C4-2B (cell line): Measurements from ENCODE around the gene FAM131A.

ENCODE experiments used
- H3K27ac ChIP-seq: fragments of 450-650 bp; 2 replicates; pipeline ENCODE4 v1.5.1; 2017
- ZFX ChIP-seq: fragments of 450-650 bp; IDR thresholded peaks from 2 replicates; pipeline ENCODE4 v1.6.1; 2017
- TF ChIP-seq, protein P1 (sequence below): fragments of 450-650 bp; conservative IDR thresholded peaks from 2 replicates; pipeline ENCODE4 v1.5.1; 2017; ENCODE audit warnings: mild to moderate bottlenecking

FAM131A gene, protein sequence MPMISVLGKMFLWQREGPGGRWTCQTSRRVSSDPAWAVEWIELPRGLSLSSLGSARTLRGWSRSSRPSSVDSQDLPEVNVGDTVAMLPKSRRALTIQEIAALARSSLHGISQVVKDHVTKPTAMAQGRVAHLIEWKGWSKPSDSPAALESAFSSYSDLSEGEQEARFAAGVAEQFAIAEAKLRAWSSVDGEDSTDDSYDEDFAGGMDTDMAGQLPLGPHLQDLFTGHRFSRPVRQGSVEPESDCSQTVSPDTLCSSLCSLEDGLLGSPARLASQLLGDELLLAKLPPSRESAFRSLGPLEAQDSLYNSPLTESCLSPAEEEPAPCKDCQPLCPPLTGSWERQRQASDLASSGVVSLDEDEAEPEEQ

DNA sequence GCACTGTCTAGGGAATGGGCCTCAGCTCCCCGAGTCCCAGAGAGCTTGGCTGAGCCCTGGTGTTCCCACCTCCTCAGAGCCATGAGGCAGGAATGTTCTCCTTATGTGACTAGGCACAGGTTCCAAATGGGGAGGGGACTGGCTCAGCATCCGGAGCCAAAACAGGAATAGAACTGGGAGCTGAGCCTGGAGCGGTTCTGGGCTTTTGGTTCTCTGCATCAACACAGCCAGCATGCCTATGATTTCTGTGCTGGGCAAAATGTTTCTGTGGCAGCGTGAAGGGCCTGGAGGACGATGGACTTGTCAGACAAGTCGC, at the start of gene FAM131A:
TSS of gene FAM131A (plus strand) at position 202 of the 316 bp plus-strand sequence. CDS start at position 233, 31 bp downstream.
- TF ChIP-seq, protein P1, sequence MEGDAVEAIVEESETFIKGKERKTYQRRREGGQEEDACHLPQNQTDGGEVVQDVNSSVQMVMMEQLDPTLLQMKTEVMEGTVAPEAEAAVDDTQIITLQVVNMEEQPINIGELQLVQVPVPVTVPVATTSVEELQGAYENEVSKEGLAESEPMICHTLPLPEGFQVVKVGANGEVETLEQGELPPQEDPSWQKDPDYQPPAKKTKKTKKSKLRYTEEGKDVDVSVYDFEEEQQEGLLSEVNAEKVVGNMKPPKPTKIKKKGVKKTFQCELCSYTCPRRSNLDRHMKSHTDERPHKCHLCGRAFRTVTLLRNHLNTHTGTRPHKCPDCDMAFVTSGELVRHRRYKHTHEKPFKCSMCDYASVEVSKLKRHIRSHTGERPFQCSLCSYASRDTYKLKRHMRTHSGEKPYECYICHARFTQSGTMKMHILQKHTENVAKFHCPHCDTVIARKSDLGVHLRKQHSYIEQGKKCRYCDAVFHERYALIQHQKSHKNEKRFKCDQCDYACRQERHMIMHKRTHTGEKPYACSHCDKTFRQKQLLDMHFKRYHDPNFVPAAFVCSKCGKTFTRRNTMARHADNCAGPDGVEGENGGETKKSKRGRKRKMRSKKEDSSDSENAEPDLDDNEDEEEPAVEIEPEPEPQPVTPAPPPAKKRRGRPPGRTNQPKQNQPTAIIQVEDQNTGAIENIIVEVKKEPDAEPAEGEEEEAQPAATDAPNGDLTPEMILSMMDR, result no peak
- TF ChIP-seq ZFX, result no peak
- peak within 1 kb of the TSS; percentile 81 for H3K27ac ChIP-seq

DNA sequence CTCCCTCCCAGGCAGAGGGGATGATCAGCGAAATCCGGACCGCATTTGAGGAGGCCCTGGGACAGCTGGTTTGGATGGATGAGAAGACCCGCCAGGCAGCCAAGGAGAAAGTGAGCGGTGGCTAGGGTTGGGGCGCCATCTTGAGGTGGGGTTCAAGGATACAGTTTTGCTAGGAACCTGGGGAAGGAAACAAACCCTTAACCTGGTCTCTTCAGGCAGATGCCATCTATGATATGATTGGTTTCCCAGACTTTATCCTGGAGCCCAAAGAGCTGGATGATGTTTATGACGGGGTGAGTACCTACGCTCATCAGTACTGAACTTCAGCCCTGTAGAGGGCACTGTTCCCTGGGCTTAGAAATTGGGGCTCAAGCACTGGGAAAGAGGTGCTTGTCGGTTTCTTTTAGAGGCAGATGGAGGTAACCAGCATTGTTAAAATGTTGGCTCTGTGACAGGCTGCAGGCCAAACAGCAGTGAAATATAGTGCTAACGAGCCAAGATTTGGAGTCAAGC, 47.9 kb upstream of the FAM131A start:
- no peak overlapping the region for H3K27ac ChIP-seq
- TF ChIP-seq, protein P1, result peak; percentile 90
- no peak for TF ChIP-seq ZFX

DNA sequence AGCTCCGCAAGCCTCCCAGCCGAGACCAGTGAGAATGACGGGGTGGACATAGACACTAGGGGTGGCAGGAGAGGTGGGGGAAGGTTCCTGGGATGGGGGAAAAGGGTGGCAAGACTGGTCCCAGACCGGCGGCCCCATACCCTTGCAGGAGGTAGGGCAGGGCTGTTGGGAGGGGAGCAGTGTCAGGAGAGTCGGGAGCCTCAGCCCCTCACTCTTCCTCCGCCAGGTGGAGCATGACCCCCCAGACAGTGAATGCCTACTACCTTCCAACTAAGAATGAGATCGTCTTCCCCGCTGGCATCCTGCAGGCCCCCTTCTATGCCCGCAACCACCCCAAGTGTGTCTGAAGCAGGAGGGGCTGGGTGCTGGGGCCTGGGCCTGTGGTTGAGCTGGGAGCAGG, 47.1 kb upstream of the FAM131A start:
- TF ChIP-seq, protein P1, result no peak
- no peak for TF ChIP-seq ZFX
- H3K27ac ChIP-seq, result no peak overlapping the region

DNA sequence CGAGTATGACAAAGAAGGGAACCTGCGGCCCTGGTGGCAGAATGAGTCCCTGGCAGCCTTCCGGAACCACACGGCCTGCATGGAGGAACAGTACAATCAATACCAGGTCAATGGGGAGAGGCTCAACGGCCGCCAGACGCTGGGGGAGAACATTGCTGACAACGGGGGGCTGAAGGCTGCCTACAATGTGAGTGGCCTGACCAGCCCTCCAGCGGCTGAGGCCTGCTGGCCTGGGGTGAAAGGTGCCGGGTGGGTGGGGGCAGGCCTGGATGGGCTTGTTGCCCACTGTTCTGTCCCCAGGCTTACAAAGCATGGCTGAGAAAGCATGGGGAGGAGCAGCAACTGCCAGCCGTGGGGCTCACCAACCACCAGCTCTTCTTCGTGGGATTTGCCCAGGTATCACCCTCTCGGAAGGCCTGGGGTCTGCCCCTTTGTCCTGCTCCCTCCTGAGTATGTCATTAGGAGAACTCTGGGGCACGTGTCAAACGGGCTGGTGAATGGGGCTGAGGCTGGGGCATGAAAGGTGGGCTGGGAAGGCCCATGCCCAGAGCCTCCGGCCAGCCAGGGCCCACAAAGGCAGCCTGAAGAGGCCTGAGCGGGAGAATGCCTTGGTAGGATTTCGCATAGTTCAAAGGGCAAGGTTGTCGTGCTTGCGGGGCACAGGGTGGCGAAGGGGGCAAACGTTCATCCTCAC, 46.2 kb upstream of the FAM131A start:
- no peak overlapping the region for H3K27ac ChIP-seq

DNA sequence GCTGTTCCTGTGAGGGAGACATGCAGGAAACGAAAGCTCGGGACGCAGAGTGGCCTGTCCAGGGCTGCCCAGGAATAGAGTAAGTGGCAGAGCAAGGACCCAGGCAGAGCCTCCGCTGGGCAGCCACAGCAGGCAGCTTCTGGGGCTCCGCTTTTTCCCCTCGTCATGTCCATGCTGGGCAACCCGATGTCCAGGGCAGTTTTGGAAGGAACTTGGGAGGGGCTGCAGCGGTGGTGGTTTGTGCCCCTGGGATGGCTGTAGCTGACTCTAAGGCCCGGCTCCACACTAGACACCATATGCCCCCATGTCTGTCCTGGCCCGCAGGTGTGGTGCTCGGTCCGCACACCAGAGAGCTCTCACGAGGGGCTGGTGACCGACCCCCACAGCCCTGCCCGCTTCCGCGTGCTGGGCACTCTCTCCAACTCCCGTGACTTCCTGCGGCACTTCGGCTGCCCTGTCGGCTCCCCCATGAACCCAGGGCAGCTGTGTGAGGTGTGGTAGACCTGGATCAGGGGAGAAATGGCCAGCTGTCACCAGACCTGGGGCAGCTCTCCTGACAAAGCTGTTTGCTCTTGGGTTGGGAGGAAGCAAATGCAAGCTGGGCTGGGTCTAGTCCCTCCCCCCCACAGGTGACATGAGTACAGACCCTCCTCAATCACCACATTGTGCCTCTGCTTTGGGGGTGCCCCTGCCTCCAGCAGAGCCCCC, 45.5 kb upstream of the FAM131A start:
- no peak for TF ChIP-seq ZFX
- TF ChIP-seq, protein P1, result no peak
- no peak overlapping the region for H3K27ac ChIP-seq

More for the DNA sequence above, 46.2 kb upstream of the FAM131A start:
- no peak for TF ChIP-seq ZFX
- TF ChIP-seq, protein P1, result no peak

DNA sequence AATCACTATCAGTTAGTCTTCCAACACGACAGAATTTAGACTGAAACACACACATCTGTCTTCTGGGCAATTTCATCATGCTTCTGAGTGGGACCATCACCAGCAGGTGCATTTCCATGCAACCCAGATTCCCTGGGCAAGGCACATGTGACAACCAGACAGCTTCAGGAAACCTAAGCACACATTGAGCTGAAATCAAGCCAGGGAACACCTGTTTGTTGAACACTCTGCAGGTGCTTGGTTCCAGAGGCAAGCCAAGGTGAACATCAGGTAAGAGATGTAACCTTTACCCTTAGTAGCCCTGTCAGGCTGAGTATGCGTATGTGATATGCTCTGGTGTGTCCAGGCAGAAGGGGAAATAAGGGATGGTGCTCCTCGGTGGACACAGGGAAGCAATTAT, 41.6 kb upstream of the FAM131A start:
- TF ChIP-seq, protein P1, result no peak
- no peak for TF ChIP-seq ZFX
- no peak overlapping the region for H3K27ac ChIP-seq
